ENCODE measurements around the gene MTA1.

Gene MTA1

GRCh38 chr14:105519946-105520698, 100.5 kb downstream of the MTA1 start:
- in situ Hi-C loops (cut with HindIII; ENCODE audit: low sequenced_read_pairs), result no loop called here
